GM19328 (cell line): ENCODE results near the gene PRR19.

Experiments
- ATAC-seq: cut with Tn5 transposase; IDR thresholded peaks from one replicate; pipeline ENCODE4 v1.9.1; 2021; ENCODE audit warnings: mild to moderate bottlenecking, moderate library complexity; ENCODE audit not compliant: unreplicated experiment

Gene PRR19

GRCh38 chr19:42345191-42345812 lies 43.4 kb downstream of the PRR19 start:
- ATAC-seq: no peak

GRCh38 chr19:42348211-42348610 lies 46.3 kb downstream of the PRR19 start:
- ATAC-seq: no peak

- no peak for ATAC-seq
These were observed 47.6 kb downstream of the PRR19 start for GRCh38 chr19:42349378-42350107.

- ATAC-seq: no peak
These were observed 48.5 kb downstream of the PRR19 start for GRCh38 chr19:42350417-42350816.

- no peak for ATAC-seq
These were observed 49.3 kb downstream of the PRR19 start for GRCh38 chr19:42351079-42351735.

- ATAC-seq: no peak
These were observed 50.6 kb downstream of the PRR19 start for GRCh38 chr19:42352301-42353259.

- no peak for ATAC-seq
These were observed 51.5 kb downstream of the PRR19 start for GRCh38 chr19:42353341-42354015.

GRCh38 chr19:42355896-42356295 lies 54.0 kb downstream of the PRR19 start:
- ATAC-seq: no peak

- no peak for ATAC-seq
These were observed 54.8 kb downstream of the PRR19 start for GRCh38 chr19:42356686-42357085.

- ATAC-seq: no peak
These were observed 55.4 kb downstream of the PRR19 start for GRCh38 chr19:42357290-42357689.
